HPDE6-E6E7 (cell line): ENCODE measurements around the gene OR5T2.
"Not testable (repeated sequence)": the region's sequence is repeated elsewhere in the genome, so short reads cannot be mapped to it uniquely, and the experiment has no call there.

Experiments
- DNase-seq: peaks from one replicate; pipeline ENCODE4 v3.0.0; 2011; ENCODE audit warnings: missing footprints; ENCODE audit errors: extremely low spot score

OR5T2 gene

GRCh38 chr11:56234155-56234554 is at the start of gene OR5T2:
Gene OR5T2 (minus strand): TSS chr11:56234255. CDS start chr11:56233062, 1,193 bp downstream.
- no peak for DNase-seq

- no peak for DNase-seq
These were observed 39.8 kb upstream of the OR5T2 start, which contains the start of gene OR5T1 for GRCh38 chr11:56273854-56274253. Gene OR5T1 (plus strand): TSS chr11:56274154. CDS start chr11:56275639, 1,485 bp downstream.

- no peak for DNase-seq
These were observed 37.0 kb upstream of the OR5T2 start for GRCh38 chr11:56271092-56271491.

GRCh38 chr11:56251954-56252353 is 17.9 kb upstream of the OR5T2 start, which contains the start of gene OR5T3:
Gene OR5T3 (plus strand): TSS chr11:56252254. CDS start chr11:56252254, 0 bp downstream.
- DNase-seq = no peak

DNA sequence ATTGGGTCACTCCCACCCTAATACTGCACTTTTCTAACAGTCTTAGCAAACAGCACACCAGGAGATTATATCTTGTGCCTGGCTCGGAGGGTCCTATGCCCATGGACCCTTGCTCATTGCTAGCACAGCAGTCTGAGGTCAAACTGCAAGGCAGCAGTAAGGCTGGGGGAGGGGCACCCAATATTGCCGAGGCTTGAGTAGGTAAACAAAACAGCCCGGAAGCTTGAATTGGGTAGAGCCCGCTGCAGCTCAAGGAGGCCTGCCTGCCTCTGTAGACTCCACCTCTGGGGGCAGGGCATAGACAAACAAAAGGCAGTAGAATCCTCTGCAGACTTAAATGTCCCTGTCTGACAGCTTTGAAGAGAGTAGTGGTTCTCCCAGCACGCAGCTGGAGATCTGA is 14.3 kb downstream of the OR5T2 start:
- DNase-seq = not testable (repeated sequence)

DNA sequence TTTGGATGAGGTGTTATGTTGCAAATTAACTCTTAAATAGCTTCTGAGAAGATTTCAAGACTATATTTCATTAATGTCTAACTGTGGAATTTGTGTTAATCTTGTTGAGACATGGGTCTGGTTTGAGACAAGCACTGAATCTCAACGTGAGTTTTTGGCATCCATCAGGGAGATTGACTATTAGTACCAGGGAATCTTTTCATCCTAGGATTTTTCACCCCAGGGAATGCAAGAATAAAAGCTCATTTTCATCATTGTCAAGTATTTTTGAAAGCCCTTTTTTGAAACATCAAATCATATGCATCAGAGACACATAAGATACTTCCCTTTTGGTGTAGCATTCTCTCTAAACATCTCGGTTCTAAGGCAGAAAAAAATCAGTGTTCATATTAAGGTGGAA is 19.5 kb downstream of the OR5T2 start:
- no peak for DNase-seq

GRCh38 chr11:56207790-56208189 is 26.3 kb downstream of the OR5T2 start:
- DNase-seq = no peak

DNA sequence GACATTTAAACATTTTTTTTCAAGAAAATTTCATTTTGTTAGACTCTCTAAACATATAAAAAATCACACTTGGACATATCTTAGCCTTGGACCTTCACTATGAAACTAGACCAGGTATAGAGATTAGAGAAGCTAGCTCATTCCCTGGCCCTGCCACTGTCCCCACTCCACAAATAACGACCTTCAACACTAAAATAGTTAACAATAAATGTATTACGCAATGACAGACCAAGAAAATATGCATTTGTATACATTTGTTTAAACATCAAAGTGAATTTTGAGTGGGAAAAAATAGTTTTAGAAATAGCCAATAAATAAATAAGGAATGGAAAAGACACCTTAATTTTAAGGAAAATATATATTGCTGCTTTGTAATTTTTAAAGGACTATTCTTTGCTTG is 36.7 kb downstream of the OR5T2 start:
- DNase-seq = no peak

DNA sequence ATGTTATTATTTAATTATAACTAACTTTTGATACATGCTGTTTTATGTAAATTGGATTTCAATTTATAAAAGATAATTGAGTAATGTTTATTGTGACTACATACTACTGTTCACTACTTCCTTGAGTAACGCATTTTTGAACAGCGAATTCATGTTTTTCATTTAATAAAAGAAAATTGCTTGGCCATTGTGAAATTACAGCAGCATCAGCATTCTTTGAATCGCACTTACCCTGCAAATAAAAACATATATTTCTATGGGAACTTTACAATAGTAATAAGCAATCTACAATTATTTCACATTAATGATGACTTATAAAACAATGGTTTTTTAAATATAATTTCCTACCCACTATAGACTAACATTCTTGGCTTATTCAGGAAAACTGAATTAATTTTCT is 37.4 kb downstream of the OR5T2 start:
- DNase-seq = no peak

- no peak for DNase-seq
These were observed 45.5 kb downstream of the OR5T2 start for GRCh38 chr11:56188602-56189001.

DNA sequence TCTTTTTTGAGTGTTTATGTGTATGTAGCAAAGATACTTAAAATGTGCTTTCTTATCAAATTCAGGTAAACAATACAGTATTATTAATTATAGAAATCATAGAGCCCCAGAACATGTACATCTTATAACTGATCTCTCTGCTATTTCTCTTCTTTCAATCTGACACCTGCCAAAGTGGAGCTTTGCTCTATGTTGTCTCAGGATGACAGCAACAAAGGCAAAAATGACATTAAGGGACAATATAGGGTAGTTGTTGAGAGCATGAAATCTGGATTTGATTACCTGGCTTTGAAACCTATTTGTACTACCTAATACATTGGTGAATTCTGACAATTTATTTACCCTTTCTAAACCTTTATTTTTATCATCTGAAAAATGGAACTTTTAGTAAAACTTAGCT is 50.6 kb downstream of the OR5T2 start:
- DNase-seq = no peak
